Superior temporal gyrus (tissue), 1 donor: ENCODE results near the gene PTPRE.

ENCODE experiments used
- DNase-seq: peaks from one replicate; pipeline ENCODE4 v3.0.0-alpha.2; 2016; ENCODE audit errors: extremely low spot score

Gene PTPRE

GRCh38 chr10:127907411-127908105 is 655 bp downstream of the PTPRE start:
- no peak for DNase-seq

- DNase-seq = no peak
Measured at GRCh38 chr10:127908106-127908958, 1.4 kb downstream of the PTPRE start.

- DNase-seq = no peak
Measured at GRCh38 chr10:127908959-127909267, 2.0 kb downstream of the PTPRE start.

- DNase-seq = no peak
Measured at GRCh38 chr10:127909716-127910463, 3.0 kb downstream of the PTPRE start.

GRCh38 chr10:127910464-127910770 is 3.5 kb downstream of the PTPRE start:
- no peak for DNase-seq

GRCh38 chr10:127911218-127911866 is 4.4 kb downstream of the PTPRE start:
- DNase-seq = no peak

- no peak for DNase-seq
Measured at GRCh38 chr10:127911867-127912257, 5.0 kb downstream of the PTPRE start.

GRCh38 chr10:127912607-127913367 is 5.9 kb downstream of the PTPRE start:
- no peak for DNase-seq

- DNase-seq = no peak
Measured at GRCh38 chr10:127913368-127913759, 6.5 kb downstream of the PTPRE start.

- DNase-seq = no peak
Measured at GRCh38 chr10:127915324-127915723, 8.4 kb downstream of the PTPRE start.

GRCh38 chr10:127916826-127917225 is 9.9 kb downstream of the PTPRE start:
- DNase-seq = no peak

GRCh38 chr10:127918572-127918971 is 11.7 kb downstream of the PTPRE start:
- no peak for DNase-seq

GRCh38 chr10:127919418-127920271 is 12.7 kb downstream of the PTPRE start:
- no peak for DNase-seq

- no peak for DNase-seq
Measured at GRCh38 chr10:127920306-127921074, 13.6 kb downstream of the PTPRE start.

GRCh38 chr10:127921075-127921752 is 14.3 kb downstream of the PTPRE start:
- no peak for DNase-seq

GRCh38 chr10:127921753-127922145 is 14.8 kb downstream of the PTPRE start:
- no peak for DNase-seq

- DNase-seq = no peak
Measured at GRCh38 chr10:127922206-127922605, 15.3 kb downstream of the PTPRE start.

GRCh38 chr10:127922675-127923366 is 15.9 kb downstream of the PTPRE start:
- DNase-seq = no peak

- no peak for DNase-seq
Measured at GRCh38 chr10:127923646-127924045, 16.7 kb downstream of the PTPRE start.
